HG03097 (cell line): ENCODE data around the gene MEF2A.
"Not testable (repeated sequence)": the region's sequence is repeated elsewhere in the genome, so short reads cannot be mapped to it uniquely, and the experiment has no call there.

Experiments
- ATAC-seq: cut with Tn5 transposase; IDR thresholded peaks from one replicate; pipeline ENCODE4 v1.9.1; 2021; ENCODE audit not compliant: unreplicated experiment, low FRiP score

MEF2A gene

GRCh38 chr15:99635794-99636193, 70.0 kb downstream of the MEF2A start:
- peak; percentile 49 for ATAC-seq

- ATAC-seq, result no peak
Measured at GRCh38 chr15:99644913-99645542, 79.2 kb downstream of the MEF2A start.

- no peak for ATAC-seq
Measured at GRCh38 chr15:99645543-99645935, 79.8 kb downstream of the MEF2A start.

GRCh38 chr15:99645951-99646350, 80.2 kb downstream of the MEF2A start:
- ATAC-seq, result no peak

- no peak for ATAC-seq
Measured at GRCh38 chr15:99651023-99651807, 85.4 kb downstream of the MEF2A start.

- ATAC-seq, result no peak
Measured at GRCh38 chr15:99656205-99656604, 90.4 kb downstream of the MEF2A start.

- no peak for ATAC-seq
Measured at GRCh38 chr15:99657996-99658395, 92.2 kb downstream of the MEF2A start.

GRCh38 chr15:99662903-99663302, 97.1 kb downstream of the MEF2A start:
- ATAC-seq, result no peak

- ATAC-seq, result not testable (repeated sequence)
Measured at GRCh38 chr15:99666073-99666472, 100.3 kb downstream of the MEF2A start.

- no peak for ATAC-seq
Measured at GRCh38 chr15:99668533-99669182, 102.9 kb downstream of the MEF2A start.

GRCh38 chr15:99669250-99669649, 103.5 kb downstream of the MEF2A start:
- no peak for ATAC-seq

GRCh38 chr15:99671926-99672635, 106.3 kb downstream of the MEF2A start:
- ATAC-seq, result no peak

GRCh38 chr15:99673111-99673510, 107.3 kb downstream of the MEF2A start:
- no peak for ATAC-seq

- ATAC-seq, result no peak
Measured at GRCh38 chr15:99674279-99674678, 108.5 kb downstream of the MEF2A start.

GRCh38 chr15:99677540-99678134, 111.9 kb downstream of the MEF2A start:
- ATAC-seq, result peak; percentile 45

- no peak for ATAC-seq
Measured at GRCh38 chr15:99680276-99680675, 114.5 kb downstream of the MEF2A start.

GRCh38 chr15:99681990-99682389, 116.2 kb downstream of the MEF2A start:
- no peak for ATAC-seq

- no peak for ATAC-seq
Measured at GRCh38 chr15:99682455-99682854, 116.7 kb downstream of the MEF2A start.

- peak; percentile 54 for ATAC-seq
Measured at GRCh38 chr15:99683000-99683670, 117.4 kb downstream of the MEF2A start.

- ATAC-seq, result no peak
Measured at GRCh38 chr15:99686290-99686689, 120.5 kb downstream of the MEF2A start.
